Activated CD4-positive, alpha-beta T cell treated with anti-CD3 and anti-CD28 coated beads, Interleukin-2, Interleukin-4, amounts not matched to agents 100 ng/mL and 50 ng/mL, durations not matched to agents 16 hours and 8 hours (primary cell): ENCODE measurements around the gene KIF26B.
"Not testable (repeated sequence)": the region's sequence is repeated elsewhere in the genome, so short reads cannot be mapped to it uniquely, and the experiment has no call there.

Experiments used
- DNase-seq: peaks from one replicate; pipeline ENCODE4 v3.0.0-alpha.2; 2020; ENCODE audit warnings: low spot score

KIF26B gene

DNA sequence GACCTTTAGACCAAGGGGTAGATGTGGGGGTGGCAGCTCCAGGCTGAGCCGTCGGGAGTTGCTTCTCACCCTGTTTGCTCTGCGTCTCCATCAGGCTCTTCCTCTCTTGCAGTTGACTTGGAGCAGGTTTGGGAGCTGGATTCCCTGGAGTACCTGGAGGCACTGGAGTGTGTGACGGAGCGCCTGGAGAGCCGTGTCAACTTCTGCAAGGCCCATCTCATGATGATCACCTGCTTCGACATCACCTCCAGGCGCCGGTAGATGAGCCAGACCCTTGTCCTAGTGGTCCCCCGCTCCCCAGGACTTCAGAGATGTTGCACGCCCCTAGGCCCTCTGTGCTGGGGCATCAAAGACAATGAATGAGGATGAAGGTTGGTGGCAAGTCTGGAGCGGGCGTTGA lies 547.6 kb downstream of the KIF26B start:
- DNase-seq: no peak

- no peak for DNase-seq
Observed at GRCh38 chr1:245704341-245704740, 549.6 kb downstream of the KIF26B start.

DNA sequence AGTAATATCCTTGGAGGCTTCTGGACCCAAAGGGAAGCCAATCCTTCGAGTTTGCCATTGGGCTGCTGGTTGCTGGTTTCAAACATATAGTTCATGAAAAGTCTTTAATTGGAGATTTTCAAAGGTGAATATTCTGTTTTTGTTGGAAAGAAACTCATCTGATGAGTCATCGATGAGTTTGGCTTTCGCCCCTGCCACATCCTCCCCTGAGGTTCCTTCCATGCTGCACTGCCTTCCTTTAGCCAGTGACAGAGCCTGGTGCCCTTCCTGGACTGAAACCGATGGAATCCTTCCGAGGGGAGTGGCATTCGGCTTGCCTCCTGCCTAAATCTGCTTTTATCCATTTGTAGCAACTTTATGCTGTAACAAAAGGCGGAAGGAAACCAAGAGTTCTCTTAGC lies 550.0 kb downstream of the KIF26B start:
- DNase-seq: no peak

DNA sequence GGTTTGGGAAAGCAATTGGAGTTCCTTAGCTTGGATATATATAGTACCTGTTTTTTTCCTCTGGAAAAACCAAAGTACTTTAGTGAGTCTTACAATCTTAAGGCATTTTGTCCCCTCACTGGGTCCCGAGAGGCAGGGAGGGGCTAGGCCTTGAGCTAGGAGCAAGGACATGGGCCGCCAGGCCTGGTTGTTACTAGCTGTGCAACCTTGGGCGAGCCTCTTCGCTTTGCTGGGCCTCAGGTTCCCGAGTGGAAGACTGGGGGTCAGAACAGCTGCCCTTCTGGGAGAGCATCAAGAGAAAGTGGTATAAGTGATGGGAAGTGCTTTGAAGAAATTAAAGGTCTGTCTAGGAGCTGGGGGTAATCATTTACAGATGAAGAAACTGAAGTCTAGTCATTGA lies 553.2 kb downstream of the KIF26B start:
- no peak for DNase-seq

GRCh38 chr1:245710961-245711903 lies 556.4 kb downstream of the KIF26B start:
- DNase-seq: no peak

DNA sequence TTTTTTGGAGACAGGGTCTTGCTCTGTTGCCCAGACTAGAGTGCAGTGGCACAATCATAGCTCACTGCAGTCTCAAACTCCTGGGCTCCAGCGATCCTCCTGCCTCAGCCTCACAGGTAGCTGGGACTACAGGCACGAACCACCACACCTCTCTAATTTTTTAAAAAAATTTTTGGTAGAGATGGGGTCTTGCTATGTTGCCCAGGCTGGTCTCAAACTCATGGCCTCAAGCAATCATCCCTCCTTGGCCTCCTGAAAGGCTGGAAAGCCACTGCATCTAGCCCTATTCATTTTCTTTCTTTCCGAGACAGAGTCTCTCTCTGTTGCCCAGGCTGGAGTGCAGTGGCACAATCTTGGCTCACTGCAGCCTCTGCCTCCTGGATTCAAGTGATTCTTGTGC lies 559.2 kb downstream of the KIF26B start:
- not testable (repeated sequence) for DNase-seq

DNA sequence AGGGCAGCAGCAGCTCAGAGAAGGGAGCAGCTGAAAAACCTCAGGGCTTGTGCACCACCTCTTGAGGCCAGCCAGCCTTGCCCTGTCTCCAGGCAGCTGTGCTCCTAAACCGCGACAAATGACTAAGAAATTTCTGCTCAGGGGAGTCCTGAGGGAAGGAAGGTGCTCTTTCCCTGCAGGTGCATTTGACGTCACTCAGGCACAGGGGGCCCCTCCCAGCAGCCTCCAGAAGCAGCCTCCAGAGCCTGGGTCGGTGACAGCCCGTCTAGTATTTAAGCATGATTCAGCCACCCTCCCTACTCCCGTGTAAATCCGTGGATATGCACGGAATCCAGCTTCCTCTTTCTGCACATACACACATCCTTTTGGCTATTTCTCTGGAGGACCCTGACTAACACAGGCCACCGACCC lies 560.5 kb downstream of the KIF26B start:
- DNase-seq: no peak

DNA sequence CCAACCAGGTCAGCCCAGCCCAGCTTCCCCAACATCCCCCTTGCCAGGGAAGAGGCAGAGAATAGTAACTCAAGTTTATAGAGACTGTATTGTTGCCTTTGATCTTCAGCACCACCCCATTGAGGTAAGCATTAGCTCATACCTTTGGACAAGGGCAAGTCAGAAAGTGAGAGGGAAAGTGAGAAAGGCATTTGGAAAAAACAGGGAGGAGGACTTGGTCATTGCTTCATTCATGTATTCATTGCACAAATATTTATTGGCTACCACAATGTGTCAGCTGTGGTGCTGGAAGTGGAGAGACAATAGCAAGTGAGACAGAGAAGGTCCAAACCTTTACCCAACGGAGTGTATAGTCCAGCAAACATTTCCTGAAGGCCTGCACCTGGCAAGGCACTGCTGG lies 561.2 kb downstream of the KIF26B start:
- no peak for DNase-seq

DNA sequence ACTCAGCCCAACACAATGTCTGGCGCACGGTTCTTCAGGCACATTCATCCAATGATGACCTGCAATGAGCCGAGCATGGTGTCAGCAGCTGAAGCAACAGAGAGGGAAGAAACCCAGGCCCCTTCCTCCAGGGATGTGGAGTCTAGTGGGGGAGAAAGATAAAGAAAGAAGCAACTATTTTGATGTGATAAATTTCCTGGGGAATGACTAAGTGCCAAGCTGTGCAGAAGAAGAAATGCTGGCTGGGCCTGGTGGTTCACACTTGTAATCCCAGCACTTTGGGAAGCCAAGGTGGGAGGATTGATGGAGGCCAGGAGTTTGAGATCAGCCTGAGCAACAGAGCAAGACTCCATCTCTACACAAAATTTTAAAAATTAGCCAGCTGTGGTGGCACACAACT lies 561.8 kb downstream of the KIF26B start:
- DNase-seq: no peak

- no peak for DNase-seq
Observed at GRCh38 chr1:245717611-245718010, 562.8 kb downstream of the KIF26B start.

- no peak for DNase-seq
Observed at GRCh38 chr1:245718123-245718522, 563.3 kb downstream of the KIF26B start.

DNA sequence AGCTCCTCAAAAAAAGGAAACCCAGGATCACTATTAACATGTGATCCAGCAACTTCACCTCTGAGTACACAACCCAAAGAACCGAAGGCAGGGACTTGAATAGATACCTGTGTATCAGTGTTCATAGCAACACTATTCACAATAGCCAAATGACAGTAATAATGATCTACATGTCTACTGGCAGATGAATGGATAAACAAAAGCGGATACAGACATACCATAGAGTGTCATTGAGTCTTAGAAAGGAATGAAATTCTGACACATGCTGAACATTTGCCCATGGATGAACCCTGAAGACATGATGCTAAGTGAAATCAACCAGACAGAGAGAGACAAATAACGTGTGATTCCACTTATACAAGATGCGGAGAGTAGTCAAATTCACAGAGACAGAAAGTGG lies 564.2 kb downstream of the KIF26B start:
- DNase-seq: no peak

DNA sequence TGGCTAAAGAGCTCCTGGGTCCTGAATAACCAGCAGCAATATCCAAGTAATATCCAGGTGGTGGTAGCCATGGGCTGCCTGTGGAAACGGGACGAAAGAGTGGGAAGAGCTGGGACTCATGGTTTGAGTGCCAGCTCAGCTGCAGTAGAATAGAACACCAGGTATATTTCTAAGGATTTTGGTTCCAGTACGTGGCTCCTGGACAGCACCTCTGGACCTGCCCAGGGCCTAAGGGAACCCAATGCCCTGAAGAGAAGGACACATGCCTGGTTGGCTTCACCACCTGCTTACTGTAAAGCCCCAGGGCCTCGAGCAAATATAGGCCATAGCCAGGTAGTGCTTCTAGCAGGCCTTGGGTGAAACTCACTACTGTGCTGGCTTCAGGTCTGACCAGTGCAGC lies 566.7 kb downstream of the KIF26B start:
- DNase-seq: no peak

- not testable (repeated sequence) for DNase-seq
Observed at GRCh38 chr1:245728035-245728434, 573.2 kb downstream of the KIF26B start.

DNA sequence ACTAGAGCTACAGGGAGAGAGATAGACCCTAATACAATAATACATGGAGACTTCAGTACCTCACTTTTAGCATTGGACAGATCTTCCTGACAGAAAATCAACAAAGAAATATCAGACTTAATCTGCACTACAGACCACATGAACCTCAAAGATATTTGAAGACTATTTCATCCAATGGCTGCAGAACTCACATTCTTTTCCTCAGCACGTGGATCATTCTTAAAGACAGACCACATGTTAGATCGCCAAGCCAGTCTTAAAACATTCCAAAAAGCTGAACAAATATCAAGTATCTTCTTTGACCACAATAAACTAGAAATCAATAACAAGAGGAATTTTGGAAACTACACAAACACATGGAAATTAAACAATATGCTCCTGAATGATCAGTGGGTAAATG lies 576.0 kb downstream of the KIF26B start:
- no peak for DNase-seq

DNA sequence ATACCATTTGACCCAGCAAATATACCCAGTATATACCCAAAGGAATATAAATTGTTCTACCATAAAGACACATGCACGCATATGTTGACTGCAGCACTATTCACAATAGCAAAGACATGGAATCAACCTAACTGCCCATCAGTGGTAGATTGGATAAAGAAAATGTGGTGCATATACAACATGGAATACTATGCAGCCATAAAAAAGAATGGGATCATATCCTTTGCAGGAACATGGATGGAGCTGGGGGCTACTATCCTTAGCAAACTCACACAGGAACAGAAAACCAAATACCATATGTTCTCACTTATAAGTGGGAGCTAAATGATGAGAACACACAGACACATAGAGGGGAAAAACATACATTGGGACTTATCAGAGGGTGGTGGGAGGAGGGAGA lies 585.6 kb downstream of the KIF26B start:
- DNase-seq: not testable (repeated sequence)

DNA sequence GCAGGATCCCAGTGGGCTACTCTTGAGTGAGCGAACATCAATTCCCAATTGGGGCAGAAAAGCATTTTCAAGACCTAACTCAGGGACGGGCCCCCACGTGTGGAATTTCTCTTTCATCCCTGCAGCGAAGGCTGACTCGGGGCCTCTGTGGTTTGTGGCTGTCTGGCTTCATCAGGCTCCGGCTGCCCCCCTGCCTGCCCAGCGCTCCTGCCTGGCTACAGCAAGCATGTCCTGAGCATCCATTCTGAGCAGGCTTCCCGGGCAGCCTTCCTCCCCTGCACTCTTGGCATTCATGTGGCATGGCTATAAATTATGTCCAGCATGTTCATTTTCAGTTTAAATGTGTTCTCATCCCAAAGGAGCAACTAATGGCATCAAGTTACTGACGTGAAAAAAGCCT lies 588.1 kb downstream of the KIF26B start:
- no peak for DNase-seq

GRCh38 chr1:245748240-245748639 lies 593.5 kb downstream of the KIF26B start:
- DNase-seq: no peak

DNA sequence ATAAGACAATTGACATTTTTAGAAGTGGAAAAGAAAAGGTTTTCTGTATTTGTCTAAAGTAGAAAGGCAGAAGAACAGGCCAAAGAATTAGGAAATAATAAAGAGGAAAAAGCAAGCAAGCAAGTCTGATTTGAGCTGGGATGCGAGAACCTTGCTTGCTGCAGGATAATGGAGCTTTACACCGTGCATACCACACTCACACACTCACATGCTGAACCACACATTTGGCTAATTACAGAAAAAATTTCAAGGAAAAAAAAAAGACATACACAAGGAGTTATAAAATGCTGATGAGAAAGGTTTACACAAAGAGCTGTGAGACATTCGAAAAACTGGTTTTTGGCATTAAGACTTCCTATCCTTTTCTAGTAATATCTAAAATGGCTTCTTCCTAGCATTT lies 593.9 kb downstream of the KIF26B start:
- no peak for DNase-seq

GRCh38 chr1:245749053-245749452 lies 594.3 kb downstream of the KIF26B start:
- DNase-seq: no peak

DNA sequence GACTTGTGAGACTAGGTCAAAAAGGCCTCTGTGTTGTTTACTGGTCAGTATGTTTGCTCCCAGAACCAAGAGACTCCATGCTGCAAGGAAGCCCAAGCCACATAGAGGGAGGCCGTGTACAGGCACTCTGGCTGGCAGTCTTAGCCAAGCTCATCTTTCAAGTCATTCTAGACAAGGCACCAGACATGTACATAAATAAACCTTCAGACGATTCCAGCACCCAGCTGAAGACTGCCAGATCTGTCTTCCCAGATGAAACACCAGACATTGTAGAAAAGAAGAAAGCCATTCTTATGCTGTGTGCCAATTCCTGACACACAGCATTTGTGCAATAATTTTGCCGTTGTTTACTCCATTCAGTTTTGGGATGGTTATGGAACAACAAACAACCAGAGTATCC lies 595.5 kb downstream of the KIF26B start:
- DNase-seq: no peak

DNA sequence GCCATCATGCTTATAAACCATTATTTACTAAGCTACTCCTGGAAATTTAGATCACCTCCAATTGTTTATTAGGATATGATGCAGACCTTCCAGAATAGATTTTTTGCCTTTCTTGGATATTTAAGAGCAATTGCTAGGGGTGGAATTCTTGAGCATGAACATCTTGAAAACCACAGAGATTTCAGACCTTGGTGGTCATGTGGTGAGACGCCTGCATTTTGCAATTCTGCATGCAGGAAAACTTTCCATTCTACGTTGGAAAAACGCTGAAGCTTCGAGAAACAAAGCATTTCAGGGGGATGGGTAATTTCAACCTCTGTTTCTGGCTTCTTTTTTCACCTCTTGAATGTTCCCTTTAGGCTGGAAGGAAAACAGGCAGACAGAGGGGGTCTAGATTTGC lies 596.3 kb downstream of the KIF26B start:
- DNase-seq: no peak

DNA sequence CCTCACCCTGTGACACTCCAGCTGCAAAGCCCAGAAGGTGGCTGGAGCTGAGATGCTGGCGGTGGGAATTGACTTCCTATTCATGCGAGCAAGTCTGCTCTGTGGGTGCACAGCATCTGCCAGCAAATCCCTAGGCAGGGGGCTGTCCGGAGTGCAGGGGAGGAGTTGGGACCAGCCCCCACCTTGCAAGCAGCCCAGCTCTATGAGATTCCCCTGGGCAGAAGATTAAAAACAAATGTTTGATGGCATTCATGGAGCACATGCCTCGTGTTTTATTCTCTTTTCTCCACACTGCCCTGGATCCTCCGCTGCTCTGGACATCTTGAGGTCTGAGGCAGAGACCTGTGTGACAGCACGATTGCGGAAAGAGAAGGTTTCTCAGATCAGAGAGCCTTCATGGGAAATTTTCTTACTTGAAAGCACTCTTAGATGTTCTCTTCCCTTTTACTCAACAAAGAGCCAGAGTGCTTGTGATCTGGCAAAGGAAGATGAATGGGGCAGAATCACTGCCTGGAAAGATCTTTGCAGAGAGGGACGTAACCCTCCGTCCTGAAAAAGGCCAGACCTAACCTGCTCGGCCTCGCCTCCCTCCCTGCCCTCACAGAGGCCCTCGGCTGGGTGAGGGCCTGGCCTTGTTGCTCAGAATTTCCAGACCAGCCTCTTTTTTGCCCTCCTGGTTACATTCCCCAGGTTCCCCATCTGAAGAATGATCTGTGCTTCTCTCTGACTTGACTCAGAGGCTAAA lies 597.1 kb downstream of the KIF26B start:
- DNase-seq: no peak
